Neuron (in vitro differentiated cells): ENCODE data around the gene CAMK2D.

Experiments
- H2AFZ ChIP-seq: one replicate; pipeline ENCODE4 v1.6.1; 2013; ENCODE audit warnings: low read depth, mild to moderate bottlenecking, inconsistent platforms, low read length, moderate library complexity
- H3K27me3 ChIP-seq: one replicate; pipeline ENCODE4 v1.6.1; 2013; ENCODE audit warnings: low read length; ENCODE audit not compliant: insufficient read depth
- H3K36me3 ChIP-seq: one replicate; pipeline ENCODE4 v1.6.1; 2013; ENCODE audit warnings: low read length; ENCODE audit not compliant: insufficient read depth
- H3K4me1 ChIP-seq: one replicate; pipeline ENCODE4 v1.6.1; 2013; ENCODE audit warnings: low read length; ENCODE audit not compliant: insufficient read depth
- H3K4me3 ChIP-seq: 2 replicates; pipeline ENCODE4 v1.5.1; 2013; ENCODE audit warnings: mild to moderate bottlenecking, low read length, moderate library complexity
- H3K9me3 ChIP-seq: one replicate; pipeline ENCODE4 v1.6.1; 2013; ENCODE audit warnings: low read length

Gene CAMK2D

GRCh38 chr4:113614414-113614813, 147.1 kb downstream of the CAMK2D start:
- H3K27me3 ChIP-seq: no peaks in the 10 kb centered on the region
- no peak overlapping the region for H2AFZ ChIP-seq
- no peak overlapping the region for H3K4me3 ChIP-seq
- H3K9me3 ChIP-seq: no peaks in the 10 kb centered on the region
- no peaks in the 10 kb centered on the region for H3K36me3 ChIP-seq
- H3K4me1 ChIP-seq: peaks cover 6% of the 10 kb centered on the region

GRCh38 chr4:113613503-113613902, 148.0 kb downstream of the CAMK2D start:
- Histone ChIP-seq H3K4me3 (no peak overlapping the region), H3K27me3 (no peaks in the 10 kb centered on the region), H3K36me3 (peaks cover 2% of the 10 kb centered on the region), H3K9me3 (no peaks in the 10 kb centered on the region), H3K4me1 (peaks cover 6% of the 10 kb centered on the region), H2AFZ (no peak overlapping the region)

DNA sequence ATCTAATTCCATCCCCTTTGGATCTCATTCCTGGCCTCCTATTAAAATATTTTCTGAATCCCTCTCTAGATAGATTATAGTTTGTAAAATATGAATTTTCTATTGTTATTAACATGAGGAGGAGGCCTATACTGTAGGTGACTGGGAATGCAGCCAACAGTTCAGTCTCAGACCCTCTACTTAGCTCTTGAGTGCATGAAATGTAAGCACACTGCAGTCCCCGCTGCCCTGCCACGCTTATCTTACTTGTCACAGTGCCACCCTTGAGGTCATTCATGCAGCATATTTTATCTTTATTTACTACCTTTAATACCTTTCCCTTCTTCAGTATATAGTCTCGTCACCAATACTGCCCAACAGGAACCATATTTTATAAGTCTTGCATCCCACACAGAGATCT, 151.0 kb downstream of the CAMK2D start:
- Histone ChIP-seq H3K27me3 (no peaks in the 10 kb centered on the region), H2AFZ (no peak overlapping the region), H3K4me3 (no peak overlapping the region), H3K36me3 (peaks cover 7% of the 10 kb centered on the region), H3K9me3 (no peaks in the 10 kb centered on the region), H3K4me1 (peaks cover 6% of the 10 kb centered on the region)

GRCh38 chr4:113607998-113608397, 153.5 kb downstream of the CAMK2D start:
- Histone ChIP-seq H3K9me3 (peaks cover 3% of the 10 kb centered on the region), H3K27me3 (no peaks in the 10 kb centered on the region), H3K4me3 (no peak overlapping the region), H3K4me1 (peaks cover 6% of the 10 kb centered on the region), H3K36me3 (peaks cover 11% of the 10 kb centered on the region), H2AFZ (no peak overlapping the region)

- no peak overlapping the region for H2AFZ ChIP-seq
- H3K4me3 ChIP-seq: no peak overlapping the region
- H3K36me3 ChIP-seq: peaks cover 11% of the 10 kb centered on the region
- H3K9me3 ChIP-seq: peaks cover 3% of the 10 kb centered on the region
- H3K27me3 ChIP-seq: no peaks in the 10 kb centered on the region
- H3K4me1 ChIP-seq: peaks cover under 1% of the 10 kb centered on the region
These were observed 154.3 kb downstream of the CAMK2D start for GRCh38 chr4:113607147-113607720.

DNA sequence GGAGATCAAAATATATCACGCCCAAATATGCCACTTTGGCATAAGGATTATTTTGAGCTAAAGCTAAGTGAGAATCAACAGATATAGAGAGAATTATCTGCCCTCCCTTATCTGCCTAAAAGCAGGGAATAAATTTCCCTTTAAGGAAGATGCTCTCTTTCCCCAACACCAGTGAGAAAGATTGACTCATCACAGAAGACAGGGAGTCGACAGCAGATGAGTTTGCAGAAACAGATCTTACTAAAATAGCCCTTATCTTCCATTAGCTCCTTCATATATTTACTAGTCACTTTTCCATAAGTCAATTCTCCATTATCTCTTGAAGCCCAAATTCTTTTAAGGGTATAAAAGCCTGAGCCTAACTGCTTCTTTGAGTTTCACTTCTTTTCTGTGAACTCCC, 156.6 kb downstream of the CAMK2D start:
- H3K9me3 ChIP-seq: peaks cover 3% of the 10 kb centered on the region
- no peak overlapping the region for H3K4me3 ChIP-seq
- H3K36me3 ChIP-seq: peaks cover 11% of the 10 kb centered on the region
- no peaks in the 10 kb centered on the region for H3K27me3 ChIP-seq
- no peaks in the 10 kb centered on the region for H3K4me1 ChIP-seq
- H2AFZ ChIP-seq: no peak overlapping the region

- Histone ChIP-seq H3K9me3 (peaks cover 3% of the 10 kb centered on the region), H3K4me3 (no peak overlapping the region), H2AFZ (no peak overlapping the region), H3K36me3 (peaks cover 9% of the 10 kb centered on the region), H3K27me3 (no peaks in the 10 kb centered on the region), H3K4me1 (no peaks in the 10 kb centered on the region)
These were observed 157.6 kb downstream of the CAMK2D start for GRCh38 chr4:113603911-113604310.

- Histone ChIP-seq H2AFZ (no peak overlapping the region), H3K9me3 (peaks cover 3% of the 10 kb centered on the region), H3K27me3 (no peaks in the 10 kb centered on the region), H3K4me1 (no peaks in the 10 kb centered on the region), H3K36me3 (peaks cover 5% of the 10 kb centered on the region), H3K4me3 (no peak overlapping the region)
These were observed 158.8 kb downstream of the CAMK2D start for GRCh38 chr4:113602646-113603228.

DNA sequence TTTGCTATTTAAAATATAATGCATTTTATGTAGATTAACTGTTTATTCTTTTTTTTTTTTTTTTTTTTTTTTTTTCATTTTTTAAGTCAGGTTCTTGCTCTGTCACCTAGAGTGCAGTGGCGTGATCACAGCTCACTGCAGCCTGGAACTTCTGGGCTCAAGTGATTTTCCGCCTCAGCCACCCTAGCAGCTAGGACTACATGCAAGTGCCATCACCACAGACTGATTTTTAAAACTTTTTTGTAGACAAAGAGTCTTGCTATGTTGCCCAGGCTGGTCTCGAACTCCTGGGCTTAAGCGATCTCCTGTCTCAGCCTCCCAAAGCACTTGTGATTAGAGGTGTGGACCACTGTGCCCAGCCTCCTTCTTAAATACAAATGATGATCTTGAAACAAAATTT, 159.9 kb downstream of the CAMK2D start:
- Histone ChIP-seq H3K4me3 (no peak overlapping the region), H3K9me3 (peaks cover 3% of the 10 kb centered on the region), H3K27me3 (no peaks in the 10 kb centered on the region), H3K4me1 (no peaks in the 10 kb centered on the region), H2AFZ (no peak overlapping the region), H3K36me3 (peaks cover 5% of the 10 kb centered on the region)

- Histone ChIP-seq H3K27me3 (no peaks in the 10 kb centered on the region), H3K36me3 (no peaks in the 10 kb centered on the region), H3K9me3 (no peaks in the 10 kb centered on the region), H2AFZ (no peak overlapping the region), H3K4me3 (no peak overlapping the region), H3K4me1 (no peaks in the 10 kb centered on the region)
These were observed 165.1 kb downstream of the CAMK2D start for GRCh38 chr4:113596396-113596795.

DNA sequence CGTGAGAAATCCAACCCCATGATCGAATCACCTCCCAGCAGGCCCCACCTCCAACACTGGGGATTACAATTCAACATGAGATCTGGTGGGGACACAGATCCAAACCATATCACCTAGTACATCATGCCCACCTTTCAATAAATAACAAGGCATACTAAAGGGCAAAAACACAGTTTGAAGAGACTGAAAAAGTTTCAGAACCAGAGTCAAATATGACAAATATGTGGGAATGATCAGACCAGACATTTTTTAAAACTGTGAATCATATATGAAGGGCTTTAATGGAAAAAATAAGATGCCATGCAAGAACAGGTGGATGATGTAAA, 167.3 kb downstream of the CAMK2D start:
- Histone ChIP-seq H3K9me3 (no peaks in the 10 kb centered on the region), H3K4me1 (no peaks in the 10 kb centered on the region), H3K27me3 (no peaks in the 10 kb centered on the region), H2AFZ (no peak overlapping the region), H3K36me3 (no peaks in the 10 kb centered on the region), H3K4me3 (no peak overlapping the region)

DNA sequence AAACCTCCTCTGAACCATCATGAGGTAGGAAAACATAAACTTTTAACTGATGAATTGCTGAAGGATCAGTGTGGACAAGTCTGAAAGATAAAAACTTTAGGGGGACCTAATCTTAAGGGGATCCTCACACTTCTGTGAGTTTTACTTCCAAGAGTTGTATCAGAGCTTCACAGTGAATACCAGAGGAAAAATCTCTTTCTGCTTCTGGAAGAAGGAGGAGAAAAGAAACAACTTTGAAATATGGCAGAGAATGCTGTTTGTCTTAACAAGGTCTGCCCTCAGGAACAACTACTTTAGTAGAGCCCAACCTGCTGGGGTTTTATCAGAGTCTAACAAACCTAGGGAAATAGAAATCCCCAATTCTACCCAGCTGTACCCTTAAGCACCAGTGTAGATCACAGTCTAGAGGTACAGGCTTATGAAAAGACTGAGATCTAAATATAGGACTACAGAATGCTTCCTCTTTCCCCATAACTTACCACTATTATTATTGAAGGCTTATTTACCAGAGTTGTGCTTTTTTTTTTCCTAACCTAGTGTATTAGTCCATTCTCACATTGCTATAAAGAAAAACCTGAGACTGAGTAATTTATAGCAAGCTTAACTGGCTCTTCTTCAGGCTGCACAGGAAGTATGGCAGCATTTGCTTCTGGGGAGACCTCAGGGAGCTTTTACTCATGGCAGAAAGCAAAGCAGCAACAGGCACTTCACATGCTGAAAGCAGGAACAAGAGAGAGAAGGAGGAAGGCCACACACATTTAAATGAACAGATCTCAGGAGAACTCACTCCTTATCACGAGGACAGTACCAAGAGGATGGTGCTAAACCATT, 167.9 kb downstream of the CAMK2D start:
- no peak overlapping the region for H2AFZ ChIP-seq
- H3K4me3 ChIP-seq: no peak overlapping the region
- no peaks in the 10 kb centered on the region for H3K27me3 ChIP-seq
- peaks cover 2% of the 10 kb centered on the region for H3K9me3 ChIP-seq
- no peaks in the 10 kb centered on the region for H3K4me1 ChIP-seq
- peaks cover 2% of the 10 kb centered on the region for H3K36me3 ChIP-seq

DNA sequence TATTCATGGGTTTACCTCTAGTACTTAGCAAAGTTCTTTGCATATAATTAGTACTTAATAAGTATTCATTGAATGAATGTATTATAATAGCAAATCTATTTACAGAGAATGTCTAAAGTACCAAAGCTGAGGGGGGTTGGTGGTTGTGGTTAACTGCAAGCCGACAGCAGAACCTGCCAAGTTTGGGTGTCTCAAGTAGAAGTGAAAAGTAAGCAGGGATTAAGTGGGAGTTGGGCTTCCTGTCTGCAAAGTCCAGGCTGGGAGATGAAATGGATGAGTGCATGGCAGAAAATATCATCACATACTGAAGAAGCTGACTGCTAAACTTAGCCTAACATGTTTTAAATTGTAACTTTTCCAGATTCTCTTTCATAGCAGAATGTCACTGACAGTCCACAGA, 169.6 kb downstream of the CAMK2D start:
- Histone ChIP-seq H3K27me3 (no peaks in the 10 kb centered on the region), H2AFZ (no peak overlapping the region), H3K4me3 (no peak overlapping the region), H3K4me1 (no peaks in the 10 kb centered on the region), H3K9me3 (peaks cover 2% of the 10 kb centered on the region), H3K36me3 (peaks cover 2% of the 10 kb centered on the region)
